B cell (primary cell): ENCODE data around the gene PRICKLE2. TPM values are rescaled to one million over a fixed set of nuclear protein-coding genes. Genes with fewer than 3 reads are reported as not detected.

Experiments used
- ATAC-seq: fragments of 200-7000 bp; cut with Tn5 transposase; one replicate; pipeline ENCODE4 v1.10.0; 2021; ENCODE audit warnings: low read depth, mild to moderate bottlenecking, moderate number of reproducible peaks, moderate library complexity
- CTCF ChIA-PET: fragments of 350-600 bp; sonication (Branson Sonifier 250); formaldehyde crosslinking; loops from one replicate; lab custom pipeline; 2021; ENCODE audit warnings: antibody characterized with exemption, inconsistent platforms; lab: Charles Lee
- POLR2A ChIA-PET: fragments of 350-600 bp; sonication (Branson Sonifier 250); formaldehyde crosslinking; loops from one replicate; lab custom pipeline; 2021; ENCODE audit warnings: antibody characterized with exemption; lab: Charles Lee
- DNase-seq: peaks from one replicate; pipeline ENCODE4 v3.0.0; 2013
- H2AFZ ChIP-seq: 2 replicates; pipeline ENCODE4 v1.6.1; 2012; ENCODE audit warnings: mild to moderate bottlenecking, low read depth, low read length; ENCODE audit not compliant: insufficient read depth, poor library complexity, severe bottlenecking
- H3K27ac ChIP-seq, 2 donors: 1 replicate in 1 of 2; 2 replicates in 1 of 2; pipeline ENCODE4 v1.5.1; 2012 to 2013; ENCODE audit warnings: low read length in 2 of 2, mild to moderate bottlenecking in 2 of 2, moderate library complexity in 1 of 2
- H3K27me3 ChIP-seq, 4 experiments: fragments of 200-600 bp in 1 of 4; sonication (generic) in 1 of 4; replicated peaks in 1 of 4; 1 replicate in 2 of 4; 2 replicates in 2 of 4; pipeline versions ENCODE4 v1.6.1 to v1.7.0; 2013 to 2016; ENCODE audit warnings: low read length in 3 of 4, mild to moderate bottlenecking in 2 of 4, mixed read lengths in 1 of 4, moderate library complexity in 1 of 4; ENCODE audit not compliant: insufficient read depth in 4 of 4, control insufficient read depth in 3 of 4; ENCODE audit errors: control extremely low read depth in 1 of 4
- H3K36me3 ChIP-seq, 2 experiments: replicated peaks in 1 of 2; 1 replicate in 1 of 2; 2 replicates in 1 of 2; pipeline versions ENCODE4 v1.6.1 to v1.7.1; 2013; ENCODE audit warnings: low read length in 1 of 2; ENCODE audit not compliant: insufficient read depth in 2 of 2, control insufficient read depth in 1 of 2; ENCODE audit errors: control extremely low read depth in 1 of 2, extremely low read depth in 1 of 2
- H3K4me1 ChIP-seq, 2 donors: fragments of 200-600 bp in 1 of 2; sonication (generic) in 1 of 2; 1 replicate in 1 of 2; 2 replicates in 1 of 2; pipeline versions ENCODE4 v1.5.1 to v1.6.1; 2013 to 2017; ENCODE audit warnings: low read length in 2 of 2; ENCODE audit not compliant: control insufficient read depth in 2 of 2, insufficient read depth in 2 of 2
- H3K4me2 ChIP-seq: replicated peaks from 2 replicates; pipeline ENCODE3; 2012; ENCODE audit warnings: mild to moderate bottlenecking, low read depth, low read length; ENCODE audit not compliant: poor library complexity, severe bottlenecking
- H3K4me3 ChIP-seq, 5 experiments: fragments of 200-600 bp in 1 of 5; sonication (generic) in 1 of 5; 1 replicate in 3 of 5; 2 replicates in 2 of 5; pipeline versions ENCODE4 v1.5.1 to v1.7.0; 2011 to 2016; ENCODE audit warnings: low read length in 4 of 5, mild to moderate bottlenecking in 4 of 5, low read depth in 2 of 5, control low read depth in 1 of 5, moderate library complexity in 1 of 5; ENCODE audit not compliant: insufficient read depth in 1 of 5; ENCODE audit errors: control extremely low read depth in 1 of 5, extremely low read depth in 1 of 5
- H3K79me2 ChIP-seq: fragments of 200-600 bp; sonication (generic); one replicate; pipeline ENCODE4 v1.6.0; 2016; ENCODE audit warnings: low read length; ENCODE audit not compliant: control insufficient read depth, insufficient read depth
- H3K9ac ChIP-seq: fragments of 200-600 bp; sonication (generic); 2 replicates; pipeline ENCODE4 v1.6.1; 2017; ENCODE audit warnings: mild to moderate bottlenecking, low read length, moderate library complexity
- H3K9me3 ChIP-seq, 3 donors: one replicate each; pipeline versions ENCODE4 v1.6.1 to v1.7.1; 2013; ENCODE audit warnings: low read length in 2 of 3; ENCODE audit not compliant: control insufficient read depth in 2 of 3, insufficient read depth in 1 of 3; ENCODE audit errors: control extremely low read depth in 1 of 3
- H4K20me1 ChIP-seq: 2 replicates; pipeline ENCODE4 v1.6.0; 2012; ENCODE audit warnings: mild to moderate bottlenecking, low read length; ENCODE audit not compliant: insufficient read depth, control insufficient read depth, poor library complexity, severe bottlenecking
- H3K27ac Mint-ChIP-seq: one replicate; pipeline ENCODE4 v1.8.0; 2021; ENCODE audit warnings: mixed read lengths
- H3K27me3 Mint-ChIP-seq: one replicate; pipeline ENCODE4 v1.8.0; 2021; ENCODE audit warnings: mixed read lengths
- H3K4me1 Mint-ChIP-seq: one replicate; pipeline ENCODE4 v1.8.0; 2021; ENCODE audit warnings: mixed read lengths
- H3K4me3 Mint-ChIP-seq: one replicate; pipeline ENCODE4 v1.8.0; 2021; ENCODE audit warnings: mixed read lengths
- H3K9me3 Mint-ChIP-seq: one replicate; pipeline ENCODE4 v1.8.0; 2022; ENCODE audit warnings: mixed read lengths; ENCODE audit not compliant: insufficient read depth
- EZH2 ChIP-seq: IDR thresholded peaks from 2 replicates; pipeline ENCODE4 v1.6.1; 2012; ENCODE audit warnings: borderline replicate concordance, low read depth, mild to moderate bottlenecking, moderate library complexity, low read length; ENCODE audit not compliant: insufficient read depth, poor library complexity, severe bottlenecking
- WGBS: methylation state at CpG from one replicate; pipeline ENCODE4 v1.1.5; 2013; ENCODE audit warnings: missing lambda C conversion rate; ENCODE audit not compliant: insufficient coverage; 5-methylcytosine and 5-hydroxymethylcytosine counted together
- intact Hi-C: fragments of 100-400 bp; cut with micrococcal nuclease; formaldehyde crosslinking; loops from one replicate; pipeline ENCODE4 v1.10.0; 2022
- polyA minus RNA-seq: library from RNA; depleted of rRNA, polyadenylated mRNA; stranded (reverse); fragments of >200 nt; gene quantifications from 2 replicates; pipeline ENCODE4 v1.2.3, GENCODE V29; 2012
- polyA plus RNA-seq: library from polyadenylated mRNA; depleted of rRNA; stranded (reverse); fragments of >200 nt; gene quantifications from 2 replicates; pipeline ENCODE4 v1.2.3, GENCODE V29; 2012
- total RNA-seq, 2 donors: library from RNA; stranded (reverse); fragments of 120-200 nt in 1 of 2; gene quantifications; 1 replicate in 1 of 2; 2 replicates in 1 of 2; pipeline versions ENCODE4 v1.2.3 to v1.2.4, GENCODE V29; 2013 to 2022
- TF ChIP-seq, protein P1 (sequence below): fragments of 200-600 bp; IDR thresholded peaks from one replicate; pipeline ENCODE4 v1.8.0; 2022; ENCODE audit warnings: antibody characterized with exemption, mild to moderate bottlenecking

Gene PRICKLE2, protein sequence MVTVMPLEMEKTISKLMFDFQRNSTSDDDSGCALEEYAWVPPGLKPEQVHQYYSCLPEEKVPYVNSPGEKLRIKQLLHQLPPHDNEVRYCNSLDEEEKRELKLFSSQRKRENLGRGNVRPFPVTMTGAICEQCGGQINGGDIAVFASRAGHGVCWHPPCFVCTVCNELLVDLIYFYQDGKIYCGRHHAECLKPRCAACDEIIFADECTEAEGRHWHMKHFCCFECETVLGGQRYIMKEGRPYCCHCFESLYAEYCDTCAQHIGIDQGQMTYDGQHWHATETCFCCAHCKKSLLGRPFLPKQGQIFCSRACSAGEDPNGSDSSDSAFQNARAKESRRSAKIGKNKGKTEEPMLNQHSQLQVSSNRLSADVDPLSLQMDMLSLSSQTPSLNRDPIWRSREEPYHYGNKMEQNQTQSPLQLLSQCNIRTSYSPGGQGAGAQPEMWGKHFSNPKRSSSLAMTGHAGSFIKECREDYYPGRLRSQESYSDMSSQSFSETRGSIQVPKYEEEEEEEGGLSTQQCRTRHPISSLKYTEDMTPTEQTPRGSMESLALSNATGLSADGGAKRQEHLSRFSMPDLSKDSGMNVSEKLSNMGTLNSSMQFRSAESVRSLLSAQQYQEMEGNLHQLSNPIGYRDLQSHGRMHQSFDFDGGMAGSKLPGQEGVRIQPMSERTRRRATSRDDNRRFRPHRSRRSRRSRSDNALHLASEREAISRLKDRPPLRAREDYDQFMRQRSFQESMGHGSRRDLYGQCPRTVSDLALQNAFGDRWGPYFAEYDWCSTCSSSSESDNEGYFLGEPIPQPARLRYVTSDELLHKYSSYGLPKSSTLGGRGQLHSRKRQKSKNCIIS
- total RNA-seq (1.1 and 1.4 TPM in 2 replicates), polyA plus RNA-seq (0.12 and 0.30 TPM in 2 replicates), polyA minus RNA-seq (0.43 and 1.3 TPM in 2 replicates)
- total RNA-seq (2013): 1.6 TPM

DNA sequence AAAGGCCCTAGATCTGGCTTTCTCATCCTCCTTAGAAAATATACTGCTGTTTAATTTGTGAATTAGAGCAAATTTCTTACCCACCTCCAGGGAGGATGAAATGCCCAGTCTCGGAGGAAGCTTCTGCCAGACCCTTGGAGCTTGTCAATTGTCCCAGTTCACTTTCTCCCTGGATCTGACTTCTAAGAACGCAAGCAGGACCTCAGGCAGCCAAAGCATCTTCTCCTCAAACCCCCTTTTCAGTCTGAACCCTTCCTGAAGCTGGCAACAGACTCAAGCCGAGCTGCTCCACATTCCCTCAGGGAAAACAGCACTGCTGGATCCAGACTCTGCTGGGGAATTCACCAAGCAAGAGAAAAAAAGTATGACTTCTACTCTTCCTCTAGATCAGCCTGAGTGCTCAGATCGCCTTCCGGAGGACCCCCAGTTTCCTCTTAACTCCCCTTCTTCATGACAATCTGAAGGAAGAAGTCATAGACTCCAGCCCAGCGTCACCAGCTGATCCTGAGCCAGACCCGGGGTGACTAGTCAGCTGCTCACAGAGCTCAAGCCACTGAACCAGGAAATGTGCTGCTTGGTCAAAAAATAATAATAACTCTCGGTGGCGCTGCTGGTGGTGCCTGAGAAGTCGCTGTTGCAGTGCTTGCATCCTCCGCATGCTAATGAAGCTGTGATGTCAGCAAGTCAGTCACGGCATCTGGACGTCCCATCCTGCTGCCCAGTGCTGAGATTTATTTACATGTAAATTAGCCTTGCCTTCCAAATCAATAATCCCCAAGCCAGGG is at the start of gene PRICKLE2:
Gene PRICKLE2, minus strand, starts transcription at position 641 of the 785 bp plus-strand sequence. CDS start 26,539 bp downstream, outside the sequence.
- ATAC-seq (peak; percentile 81), DNase-seq (peak; percentile 58)
- H3K4me2 ChIP-seq: peak within 1 kb of the TSS; percentile 33
- TF ChIP-seq, protein P1, sequence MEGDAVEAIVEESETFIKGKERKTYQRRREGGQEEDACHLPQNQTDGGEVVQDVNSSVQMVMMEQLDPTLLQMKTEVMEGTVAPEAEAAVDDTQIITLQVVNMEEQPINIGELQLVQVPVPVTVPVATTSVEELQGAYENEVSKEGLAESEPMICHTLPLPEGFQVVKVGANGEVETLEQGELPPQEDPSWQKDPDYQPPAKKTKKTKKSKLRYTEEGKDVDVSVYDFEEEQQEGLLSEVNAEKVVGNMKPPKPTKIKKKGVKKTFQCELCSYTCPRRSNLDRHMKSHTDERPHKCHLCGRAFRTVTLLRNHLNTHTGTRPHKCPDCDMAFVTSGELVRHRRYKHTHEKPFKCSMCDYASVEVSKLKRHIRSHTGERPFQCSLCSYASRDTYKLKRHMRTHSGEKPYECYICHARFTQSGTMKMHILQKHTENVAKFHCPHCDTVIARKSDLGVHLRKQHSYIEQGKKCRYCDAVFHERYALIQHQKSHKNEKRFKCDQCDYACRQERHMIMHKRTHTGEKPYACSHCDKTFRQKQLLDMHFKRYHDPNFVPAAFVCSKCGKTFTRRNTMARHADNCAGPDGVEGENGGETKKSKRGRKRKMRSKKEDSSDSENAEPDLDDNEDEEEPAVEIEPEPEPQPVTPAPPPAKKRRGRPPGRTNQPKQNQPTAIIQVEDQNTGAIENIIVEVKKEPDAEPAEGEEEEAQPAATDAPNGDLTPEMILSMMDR: no peak
- no peak for TF ChIP-seq EZH2
- intact Hi-C loops: no loop called here
- Mint-ChIP-seq H3K4me3 (peak within 1 kb of the TSS; percentile 85), H3K9me3 (no peaks in the 10 kb centered on the region), H3K27me3 (peaks cover 2% of the 10 kb centered on the region), H3K4me1 (peaks cover 13% of the 10 kb centered on the region), H3K27ac (peak within 1 kb of the TSS; percentile 87)
- 28% methylated on average over 11 of the region's 13 CpGs for WGBS
- peaks cover 0 to 15% of the 10 kb centered on the region in 2 donors for H3K4me1 ChIP-seq
- H3K27me3 ChIP-seq: no peaks in the 10 kb centered on the region
- no peak within 1 kb of the TSS for H3K27ac ChIP-seq
- peak within 1 kb of the TSS; percentile 30 for H2AFZ ChIP-seq
- H3K9me3 ChIP-seq: no peaks in the 10 kb centered on the region
- H4K20me1 ChIP-seq: no peaks in the 10 kb centered on the region
- peak within 1 kb of the TSS in 4 of 5 experiments; percentile 7 to 42 (median 30) for H3K4me3 ChIP-seq
- ChIA-PET POLR2A (no interaction called here), CTCF (interaction anchor here (0.7 to 1.0 kb wide), 2 partner anchors 193 to 195 kb away, joined by 4 read pairs; no protein-coding TSS in a partner anchor)
- H3K36me3 ChIP-seq: no peaks in the 10 kb centered on the region
- H3K9ac ChIP-seq: peak within 1 kb of the TSS; percentile 19
- no peaks in the 10 kb centered on the region for H3K79me2 ChIP-seq
